ENCODE data around the gene EVPL. TPM values are rescaled to one million over a fixed set of nuclear protein-coding genes. Genes with fewer than 3 reads are reported as not detected.

EVPL gene
- total RNA-seq, 1 experiment from 2014 or later = 36.4 TPM

GRCh38 chr17:76026714-76027158, 370 bp downstream of the EVPL start:
- CTCF ChIA-PET = interaction anchor here (0.9 kb wide), 1 partner anchor 12 kb away, joined by 3 read pairs; no protein-coding TSS in a partner anchor
- H3K27ac ChIP-seq (ENCODE audit: low read length) = peak overlapping the region; percentile 84
- TF ChIP-seq, protein P1, sequence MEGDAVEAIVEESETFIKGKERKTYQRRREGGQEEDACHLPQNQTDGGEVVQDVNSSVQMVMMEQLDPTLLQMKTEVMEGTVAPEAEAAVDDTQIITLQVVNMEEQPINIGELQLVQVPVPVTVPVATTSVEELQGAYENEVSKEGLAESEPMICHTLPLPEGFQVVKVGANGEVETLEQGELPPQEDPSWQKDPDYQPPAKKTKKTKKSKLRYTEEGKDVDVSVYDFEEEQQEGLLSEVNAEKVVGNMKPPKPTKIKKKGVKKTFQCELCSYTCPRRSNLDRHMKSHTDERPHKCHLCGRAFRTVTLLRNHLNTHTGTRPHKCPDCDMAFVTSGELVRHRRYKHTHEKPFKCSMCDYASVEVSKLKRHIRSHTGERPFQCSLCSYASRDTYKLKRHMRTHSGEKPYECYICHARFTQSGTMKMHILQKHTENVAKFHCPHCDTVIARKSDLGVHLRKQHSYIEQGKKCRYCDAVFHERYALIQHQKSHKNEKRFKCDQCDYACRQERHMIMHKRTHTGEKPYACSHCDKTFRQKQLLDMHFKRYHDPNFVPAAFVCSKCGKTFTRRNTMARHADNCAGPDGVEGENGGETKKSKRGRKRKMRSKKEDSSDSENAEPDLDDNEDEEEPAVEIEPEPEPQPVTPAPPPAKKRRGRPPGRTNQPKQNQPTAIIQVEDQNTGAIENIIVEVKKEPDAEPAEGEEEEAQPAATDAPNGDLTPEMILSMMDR (IDR thresholded peaks at IDR 0.05) = no peak
- TF ChIP-seq TCF7L2 (IDR thresholded peaks at IDR 0.05; ENCODE audit: low read depth, low read length) (no peak), SIN3A (IDR thresholded peaks at IDR 0.05; ENCODE audit: borderline replicate concordance, insufficient read depth, low read depth, low read length) (no peak)
- peak; percentile 80 for ATAC-seq
- H3K4me1 ChIP-seq (ENCODE audit: control insufficient read depth, insufficient read depth, low read length) = peaks cover 27% of the 10 kb centered on the region
- H3K9me3 ChIP-seq (ENCODE audit: control insufficient read depth, insufficient read depth, low read depth, low read length) = no peaks in the 10 kb centered on the region
- TSS peak; percentile 67 for BruUV-seq (replicated peaks)
- DNase-seq (ENCODE audit: low read depth, low spot score) = no peak
- POLR2A ChIA-PET = interaction anchor here (0.5 kb wide), 1 partner anchor 242 kb away, joined by 3 read pairs; no protein-coding TSS in a partner anchor
- intact Hi-C loops (cut with micrococcal nuclease; ENCODE audit: unreplicated experiment) (no loop called here), in situ Hi-C loops (cut with HindIII; ENCODE audit: low pct_unique_long_range_greater_than_20kb, low sequenced_read_pairs) (no loop called here)
- H3K27me3 ChIP-seq (ENCODE audit: control insufficient read depth, insufficient read depth, low read length) = no peaks in the 10 kb centered on the region
- H3K4me3 ChIP-seq (ENCODE audit: low read depth in 2 of 2, low read length in 2 of 2) = peak overlapping the region; percentile 59 to 63
- H3K36me3 ChIP-seq (ENCODE audit: control insufficient read depth, insufficient read depth, low read length) = peaks cover 3% of the 10 kb centered on the region

- CTCF ChIA-PET = no interaction called here
- in situ Hi-C loops (cut with HindIII; ENCODE audit: low pct_unique_long_range_greater_than_20kb, low sequenced_read_pairs) = no loop called here
- no peak for ATAC-seq
These were observed 1.8 kb downstream of the EVPL start for GRCh38 chr17:76025294-76025693.

DNA sequence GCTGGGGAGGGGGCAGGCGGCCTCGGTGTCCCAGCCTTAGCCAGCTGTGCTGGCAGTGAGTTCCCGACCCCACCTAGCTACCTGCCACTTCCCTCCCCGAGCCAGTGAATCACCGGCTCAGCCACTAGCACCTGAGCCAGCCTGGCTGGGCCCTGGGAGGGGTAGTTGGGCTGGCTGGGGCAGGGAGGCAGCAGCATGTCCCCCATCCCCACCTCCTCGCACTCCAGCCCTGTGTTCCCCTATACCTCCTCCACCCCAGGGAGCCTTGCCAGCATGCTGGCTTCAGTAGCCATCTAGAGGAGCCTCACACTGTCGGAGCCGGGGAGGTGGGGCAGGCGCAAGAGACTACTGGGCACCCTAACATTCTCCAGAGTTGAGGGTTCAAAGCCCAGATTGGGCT, 2.8 kb downstream of the EVPL start:
- Histone ChIP-seq H3K36me3 (ENCODE audit: control insufficient read depth, insufficient read depth, low read length) (peaks cover 3% of the 10 kb centered on the region), H3K27me3 (ENCODE audit: control insufficient read depth, insufficient read depth, low read length) (no peaks in the 10 kb centered on the region), H3K4me3 (ENCODE audit: low read depth in 2 of 2, low read length in 2 of 2) (no peak overlapping the region), H3K4me1 (ENCODE audit: control insufficient read depth, insufficient read depth, low read length) (peaks cover 20% of the 10 kb centered on the region), H3K27ac (ENCODE audit: low read length) (no peak overlapping the region), H3K9me3 (ENCODE audit: control insufficient read depth, insufficient read depth, low read depth, low read length) (no peaks in the 10 kb centered on the region)
- CTCF ChIA-PET = no interaction called here
- no peak for TF ChIP-seq SIN3A (IDR thresholded peaks at IDR 0.05; ENCODE audit: borderline replicate concordance, insufficient read depth, low read depth, low read length)
- TF ChIP-seq, protein P2, sequence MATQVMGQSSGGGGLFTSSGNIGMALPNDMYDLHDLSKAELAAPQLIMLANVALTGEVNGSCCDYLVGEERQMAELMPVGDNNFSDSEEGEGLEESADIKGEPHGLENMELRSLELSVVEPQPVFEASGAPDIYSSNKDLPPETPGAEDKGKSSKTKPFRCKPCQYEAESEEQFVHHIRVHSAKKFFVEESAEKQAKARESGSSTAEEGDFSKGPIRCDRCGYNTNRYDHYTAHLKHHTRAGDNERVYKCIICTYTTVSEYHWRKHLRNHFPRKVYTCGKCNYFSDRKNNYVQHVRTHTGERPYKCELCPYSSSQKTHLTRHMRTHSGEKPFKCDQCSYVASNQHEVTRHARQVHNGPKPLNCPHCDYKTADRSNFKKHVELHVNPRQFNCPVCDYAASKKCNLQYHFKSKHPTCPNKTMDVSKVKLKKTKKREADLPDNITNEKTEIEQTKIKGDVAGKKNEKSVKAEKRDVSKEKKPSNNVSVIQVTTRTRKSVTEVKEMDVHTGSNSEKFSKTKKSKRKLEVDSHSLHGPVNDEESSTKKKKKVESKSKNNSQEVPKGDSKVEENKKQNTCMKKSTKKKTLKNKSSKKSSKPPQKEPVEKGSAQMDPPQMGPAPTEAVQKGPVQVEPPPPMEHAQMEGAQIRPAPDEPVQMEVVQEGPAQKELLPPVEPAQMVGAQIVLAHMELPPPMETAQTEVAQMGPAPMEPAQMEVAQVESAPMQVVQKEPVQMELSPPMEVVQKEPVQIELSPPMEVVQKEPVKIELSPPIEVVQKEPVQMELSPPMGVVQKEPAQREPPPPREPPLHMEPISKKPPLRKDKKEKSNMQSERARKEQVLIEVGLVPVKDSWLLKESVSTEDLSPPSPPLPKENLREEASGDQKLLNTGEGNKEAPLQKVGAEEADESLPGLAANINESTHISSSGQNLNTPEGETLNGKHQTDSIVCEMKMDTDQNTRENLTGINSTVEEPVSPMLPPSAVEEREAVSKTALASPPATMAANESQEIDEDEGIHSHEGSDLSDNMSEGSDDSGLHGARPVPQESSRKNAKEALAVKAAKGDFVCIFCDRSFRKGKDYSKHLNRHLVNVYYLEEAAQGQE (IDR thresholded peaks at IDR 0.05; ENCODE audit: insufficient read depth in 1 of 2, low read depth in 2 of 2, low read length in 1 of 2) = no peak
- intact Hi-C loops (cut with micrococcal nuclease; ENCODE audit: unreplicated experiment) = no loop called here
- in situ Hi-C loops (cut with HindIII; ENCODE audit: low pct_unique_long_range_greater_than_20kb, low sequenced_read_pairs) = no loop called here
- POLR2A ChIA-PET = interaction anchor here (0.6 kb wide), 1 partner anchor 89 kb away, joined by 5 read pairs; no protein-coding TSS in a partner anchor
- no TSS peak for BruUV-seq (replicated peaks)
- no peak for ATAC-seq
- DNase-seq (ENCODE audit: low read depth, low spot score) = no peak

More at GRCh38 chr17:76025294-76025693, 1.8 kb downstream of the EVPL start:
- DNase-seq (ENCODE audit: low read depth, low spot score) = no peak
- no peak for TF ChIP-seq SIN3A (IDR thresholded peaks at IDR 0.05; ENCODE audit: borderline replicate concordance, insufficient read depth, low read depth, low read length)
- TF ChIP-seq POLR2AphosphoS5 (IDR thresholded peaks at IDR 0.05; ENCODE audit: low read depth, low read length) = no peak
- TF ChIP-seq, protein P1 (IDR thresholded peaks at IDR 0.05) = no peak
- no peak overlapping the region for H3K4me3 ChIP-seq (ENCODE audit: low read depth in 2 of 2, low read length in 2 of 2)
- POLR2A ChIA-PET = no interaction called here
- peaks cover 27% of the 10 kb centered on the region for H3K4me1 ChIP-seq (ENCODE audit: control insufficient read depth, insufficient read depth, low read length)
- peaks cover 3% of the 10 kb centered on the region for H3K36me3 ChIP-seq (ENCODE audit: control insufficient read depth, insufficient read depth, low read length)
- H3K27me3 ChIP-seq (ENCODE audit: control insufficient read depth, insufficient read depth, low read length) = no peaks in the 10 kb centered on the region
- intact Hi-C loops (cut with micrococcal nuclease; ENCODE audit: unreplicated experiment) = no loop called here
- no peak overlapping the region for H3K27ac ChIP-seq (ENCODE audit: low read length)
- H3K9me3 ChIP-seq (ENCODE audit: control insufficient read depth, insufficient read depth, low read depth, low read length) = no peaks in the 10 kb centered on the region
- no TSS peak for BruUV-seq (replicated peaks)
